HepG2 (cell line): ENCODE data around the gene DHRS4L2. TPM values are rescaled to one million over a fixed set of nuclear protein-coding genes. Genes with fewer than 3 reads are reported as not detected.

Experiments
- ARNTL ChIP-seq: sonication (generic); formaldehyde crosslinking; IDR thresholded peaks from 2 replicates; pipeline ENCODE4 v1.4.0; 2020; ENCODE audit warnings: mild to moderate bottlenecking, missing genetic modification reagents
- ATF4 ChIP-seq, 2 experiments: fragments of 450-650 bp in 1 of 2; sonication (generic) in 1 of 2; formaldehyde crosslinking; IDR thresholded peaks; 2 replicates each; pipeline versions ENCODE4 v1.5.0 to v1.8.0; 2020 to 2022; ENCODE audit warnings: mild to moderate bottlenecking in 1 of 2, missing genetic modification reagents in 1 of 2
- CENPT ChIP-seq: sonication (generic); formaldehyde crosslinking; IDR thresholded peaks from 2 replicates; pipeline ENCODE4 v1.8.0; 2022; ENCODE audit warnings: low read depth, mild to moderate bottlenecking, moderate library complexity, missing genetic modification reagents
- FOSL1 ChIP-seq: sonication (generic); formaldehyde crosslinking; IDR thresholded peaks from 2 replicates; pipeline ENCODE4 v1.9.0; 2021; ENCODE audit warnings: missing genetic modification reagents, borderline replicate concordance
- GPBP1L1 ChIP-seq: sonication (generic); formaldehyde crosslinking; IDR thresholded peaks from 2 replicates; pipeline ENCODE4 v1.5.0; 2020; ENCODE audit warnings: mild to moderate bottlenecking, missing genetic modification reagents
- GRHL1 ChIP-seq: sonication (generic); formaldehyde crosslinking; conservative IDR thresholded peaks from 2 replicates; pipeline ENCODE4 v1.8.0; 2022; ENCODE audit warnings: missing genetic modification reagents
- HNF1B ChIP-seq: sonication (generic); formaldehyde crosslinking; IDR thresholded peaks from 2 replicates; pipeline ENCODE4 v1.5.1; 2020; ENCODE audit warnings: mild to moderate bottlenecking, moderate library complexity, missing genetic modification reagents
- TAF15 ChIP-seq: fragments of 200-400 bp; formaldehyde crosslinking; IDR thresholded peaks from one replicate; pipeline ENCODE4 v1.6.1; 2018; ENCODE audit warnings: mild to moderate bottlenecking, low read depth, low read length; ENCODE audit not compliant: poor library complexity, severe bottlenecking
- XRCC5 ChIP-seq: fragments of 200-400 bp; formaldehyde crosslinking; optimal IDR thresholded peaks from 2 replicates; pipeline ENCODE3; 2017; ENCODE audit warnings: mild to moderate bottlenecking, low read length
- ZBTB10 ChIP-seq: sonication (generic); formaldehyde crosslinking; IDR thresholded peaks from 2 replicates; pipeline ENCODE4 v1.4.0; 2020; ENCODE audit warnings: missing genetic modification reagents, borderline replicate concordance
- ZGPAT ChIP-seq: IDR thresholded peaks from 2 replicates; pipeline ENCODE4 v1.6.1; 2016; ENCODE audit warnings: mild to moderate bottlenecking
- ZKSCAN8 ChIP-seq: IDR thresholded peaks from 2 replicates; pipeline ENCODE4 v1.6.1; 2016; ENCODE audit warnings: borderline replicate concordance, missing genetic modification reagents, missing compliant biosample characterization
- ZNF446 ChIP-seq: sonication (generic); formaldehyde crosslinking; IDR thresholded peaks from 2 replicates; pipeline ENCODE4 v1.5.0; 2020; ENCODE audit warnings: mild to moderate bottlenecking, missing genetic modification reagents
- polyA plus RNA-seq, 8 experiments: library from polyadenylated mRNA; depleted of rRNA in 3 of 8; stranded (reverse) in 7 of 8; unstranded in 1 of 8; fragments of >200 nt; fragmentation: Illumina TruSeq in 4 of 8; extraction: Trizol in 4 of 8; gene quantifications; 2 replicates each; pipeline versions ENCODE4 v1.2.1 to v1.2.3, GENCODE V29; 2011 to 2016; ENCODE audit warnings: low read depth in 4 of 8, missing spikeins in 1 of 8, mixed read lengths in 1 of 8; ENCODE audit not compliant: insufficient read depth in 1 of 8
- total RNA-seq, 5 experiments: library from RNA; depleted of rRNA; stranded (reverse); fragments of >200 nt; fragmentation: Illumina TruSeq; extraction: Trizol; gene quantifications; 2 replicates each; pipeline ENCODE4 v1.2.3, GENCODE V29; 2016; ENCODE audit warnings: low read depth in 1 of 5

Gene DHRS4L2
- total and polyA plus RNA-seq, 2 of the 13 experiments (the other 11 are each of a cell fraction or from before 2014, with no cell fraction given): 24.7 to 38.2 TPM

- TF ChIP-seq ZBTB10 (CRISPR knock-in tag): no peak
- TF ChIP-seq XRCC5: no peak
- peak; percentile 84 for TF ChIP-seq FOSL1 (CRISPR knock-in tag)
- no peak for TF ChIP-seq GRHL1 (CRISPR knock-in tag)
- TF ChIP-seq ZNF446 (CRISPR knock-in tag): no peak
- peak; percentile 59 for TF ChIP-seq ZGPAT (CRISPR knock-in tag)
- TF ChIP-seq HNF1B (CRISPR knock-in tag): no peak
- TF ChIP-seq ARNTL (CRISPR knock-in tag): no peak
- TF ChIP-seq CENPT (CRISPR knock-in tag): no peak
- TF ChIP-seq ZKSCAN8: peak; percentile 46; the same call in 1 of the 2 replicates
- TF ChIP-seq GPBP1L1 (CRISPR knock-in tag): no peak
- TF ChIP-seq ATF4 (CRISPR knock-in tag; IDR thresholded peaks at IDR 0.05): peak in 1 of 2 experiments; percentile 76; a peak in 2 of 4 replicates
- no peak for TF ChIP-seq TAF15
Observed at GRCh38 chr14:24032727-24033418, 44.1 kb downstream of the DHRS4L2 start (continued).
